ENCODE results near the gene FITM1.

FITM1 gene

DNA sequence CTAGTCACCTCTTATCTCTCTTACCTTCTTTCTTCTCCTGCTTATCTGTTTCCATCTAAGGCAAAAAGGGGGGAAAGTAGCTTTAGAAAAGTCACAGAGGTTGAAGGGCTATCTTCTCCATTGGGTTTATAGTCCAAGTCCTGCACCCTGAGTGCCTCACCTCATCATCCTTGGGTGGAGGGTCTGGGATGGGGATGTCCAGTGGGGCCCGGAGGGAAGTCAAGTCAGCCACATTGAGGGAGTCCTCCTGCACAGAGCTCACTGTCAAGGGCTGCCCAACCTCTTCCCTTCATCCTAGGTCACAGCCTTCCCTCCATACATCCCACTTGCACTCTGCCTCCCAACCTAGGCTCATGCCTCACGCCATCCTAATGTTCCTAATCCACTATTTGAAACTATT is 14.8 kb downstream of the FITM1 start:
- no peak overlapping the region for H3K27ac ChIP-seq
- no peak for DNase-seq (ENCODE audit: low read depth, low spot score)
- peaks cover 9% of the 10 kb centered on the region; the same call in 1 of the 2 replicates for H3K36me3 ChIP-seq (ENCODE audit: insufficient read depth, low read length)
- H3K4me3 ChIP-seq = no peak overlapping the region
- no peaks in the 10 kb centered on the region for H3K9me3 ChIP-seq (ENCODE audit: low read depth, low read length)
- TF ChIP-seq FOXP2 (optimal IDR thresholded peaks at IDR 0.05; ENCODE audit: control extremely low read depth, extremely low read length, insufficient read depth) (no peak), EZH2 (IDR thresholded peaks at IDR 0.05) (no peak), POLR2AphosphoS5 (IDR thresholded peaks at IDR 0.05; ENCODE audit: borderline replicate concordance, low read depth, low read length) (no peak)
- H3K9ac ChIP-seq (ENCODE audit: insufficient read length) = no peak overlapping the region

DNA sequence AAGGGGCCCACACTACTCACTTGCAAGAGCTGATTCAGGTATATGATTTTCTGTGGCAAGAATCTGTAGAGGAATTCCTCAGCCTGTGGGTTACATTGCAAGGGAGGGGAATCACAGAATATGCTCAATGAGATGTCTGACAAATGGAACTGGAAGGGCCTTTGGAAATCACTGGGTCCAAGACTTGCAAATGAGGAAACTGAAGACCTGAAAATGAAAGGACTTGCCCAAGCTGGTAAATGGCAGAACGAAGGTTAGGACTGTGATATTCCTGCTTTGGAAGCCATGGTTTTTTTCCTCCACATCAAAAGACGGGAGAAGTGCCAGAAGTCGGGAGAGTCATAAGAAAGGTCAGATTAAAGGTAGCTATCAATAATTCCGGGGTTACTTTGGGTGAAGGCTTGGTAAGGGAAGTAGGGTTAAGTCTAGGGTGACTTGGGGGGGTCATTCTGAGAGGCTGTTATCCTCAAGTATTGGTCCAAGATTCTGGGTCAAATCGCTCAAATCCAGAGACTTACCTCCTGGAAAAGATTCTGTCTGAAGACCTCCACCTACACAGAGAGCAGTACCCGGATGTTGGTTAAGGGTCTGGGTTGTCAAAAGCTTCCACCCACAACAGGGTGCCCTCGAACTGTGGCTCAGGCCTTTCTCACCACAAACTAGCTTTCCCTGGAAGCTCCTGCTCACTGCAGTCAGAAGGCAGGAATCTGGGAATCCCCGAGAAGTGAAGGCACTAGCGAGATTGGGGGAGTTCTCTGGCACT is 15.4 kb downstream of the FITM1 start:
- no peak for TF ChIP-seq EZH2 (IDR thresholded peaks at IDR 0.05)
- no peak for TF ChIP-seq POLR2AphosphoS5 (IDR thresholded peaks at IDR 0.05; ENCODE audit: borderline replicate concordance, low read depth, low read length)
- TF ChIP-seq FOXP2 (optimal IDR thresholded peaks at IDR 0.05; ENCODE audit: control extremely low read depth, extremely low read length, insufficient read depth) = no peak
- Histone ChIP-seq H3K9me3 (ENCODE audit: low read depth, low read length) (no peaks in the 10 kb centered on the region), H3K27ac (no peak overlapping the region), H3K4me3 (peak overlapping the region; percentile 99), H3K9ac (ENCODE audit: insufficient read length) (peak overlapping the region; percentile 79), H3K36me3 (ENCODE audit: insufficient read depth, low read length) (peaks cover 16% of the 10 kb centered on the region; the same call in 1 of the 2 replicates)
- DNase-seq (ENCODE audit: low read depth, low spot score) = no peak

DNA sequence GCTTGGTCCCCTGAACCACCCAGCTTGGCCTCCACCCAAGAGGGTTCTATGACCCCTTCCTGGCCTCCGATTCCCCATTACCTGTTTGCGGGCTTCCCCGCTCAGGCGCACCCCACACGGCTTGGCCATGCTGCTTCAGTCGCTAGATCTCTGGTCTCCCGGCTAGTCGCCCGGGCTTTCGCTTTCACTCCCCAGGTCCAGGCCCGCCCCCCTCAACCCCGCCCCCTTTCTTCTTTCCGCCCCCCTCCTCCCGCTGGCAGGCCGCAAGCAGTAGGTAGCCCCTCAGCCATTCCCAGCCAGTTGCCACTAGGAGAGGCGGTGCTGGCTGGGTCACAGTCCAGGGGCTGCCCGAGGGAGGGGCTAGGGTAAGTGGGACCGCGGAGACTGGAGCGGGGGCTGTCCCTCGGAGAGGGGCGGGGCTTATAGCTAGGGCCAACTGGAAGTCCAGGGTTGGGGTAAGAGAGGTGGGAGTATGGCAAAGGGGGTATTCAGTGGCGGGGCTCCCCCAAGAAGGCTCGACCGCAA is 16.1 kb downstream of the FITM1 start, which contains the start of gene PSME2:
TSS of gene PSME2 (minus strand) at position 158 of the 525 bp plus-strand sequence. CDS start at position 129, 29 bp downstream.
- TF ChIP-seq EZH2 (IDR thresholded peaks at IDR 0.05) = no peak
- no peak for TF ChIP-seq FOXP2 (optimal IDR thresholded peaks at IDR 0.05; ENCODE audit: control extremely low read depth, extremely low read length, insufficient read depth)
- no peak; the same call in 1 of the 2 replicates for TF ChIP-seq POLR2AphosphoS5 (IDR thresholded peaks at IDR 0.05; ENCODE audit: borderline replicate concordance, low read depth, low read length)
- H3K36me3 ChIP-seq (ENCODE audit: insufficient read depth, low read length) = peaks cover 22% of the 10 kb centered on the region; the same call in 1 of the 2 replicates

GRCh38 chr14:24146978-24147760 is 16.7 kb downstream of the FITM1 start, which contains the start of gene RNF31:
Gene RNF31 (plus strand): TSS chr14:24147498. CDS start chr14:24147699, 201 bp downstream.
- peak within 1 kb of the TSS; percentile 79 for H3K9ac ChIP-seq (ENCODE audit: insufficient read length)
- no peak for TF ChIP-seq EZH2 (IDR thresholded peaks at IDR 0.05)
- TF ChIP-seq POLR2AphosphoS5 (IDR thresholded peaks at IDR 0.05; ENCODE audit: borderline replicate concordance, low read depth, low read length) = peak; percentile 83
- H3K36me3 ChIP-seq (ENCODE audit: insufficient read depth, low read length) = peaks cover 28% of the 10 kb centered on the region; the same call in 1 of the 2 replicates
- H3K9me3 ChIP-seq (ENCODE audit: low read depth, low read length) = no peaks in the 10 kb centered on the region
- DNase-seq (ENCODE audit: low read depth, low spot score) = peak; percentile 87
- H3K27ac ChIP-seq = peak within 1 kb of the TSS; percentile 62; the same call in 1 of the 2 replicates
- peak within 1 kb of the TSS; percentile 99 for H3K4me3 ChIP-seq

More for the DNA sequence above, 16.1 kb downstream of the FITM1 start, which contains the start of gene PSME2:
- H3K9ac ChIP-seq (ENCODE audit: insufficient read length) = peak within 1 kb of the TSS; percentile 79
- no peaks in the 10 kb centered on the region for H3K9me3 ChIP-seq (ENCODE audit: low read depth, low read length)
- peak within 1 kb of the TSS; percentile 99 for H3K4me3 ChIP-seq
- peak within 1 kb of the TSS; percentile 62; the same call in 1 of the 2 replicates for H3K27ac ChIP-seq
- DNase-seq (ENCODE audit: low read depth, low spot score) = no peak

DNA sequence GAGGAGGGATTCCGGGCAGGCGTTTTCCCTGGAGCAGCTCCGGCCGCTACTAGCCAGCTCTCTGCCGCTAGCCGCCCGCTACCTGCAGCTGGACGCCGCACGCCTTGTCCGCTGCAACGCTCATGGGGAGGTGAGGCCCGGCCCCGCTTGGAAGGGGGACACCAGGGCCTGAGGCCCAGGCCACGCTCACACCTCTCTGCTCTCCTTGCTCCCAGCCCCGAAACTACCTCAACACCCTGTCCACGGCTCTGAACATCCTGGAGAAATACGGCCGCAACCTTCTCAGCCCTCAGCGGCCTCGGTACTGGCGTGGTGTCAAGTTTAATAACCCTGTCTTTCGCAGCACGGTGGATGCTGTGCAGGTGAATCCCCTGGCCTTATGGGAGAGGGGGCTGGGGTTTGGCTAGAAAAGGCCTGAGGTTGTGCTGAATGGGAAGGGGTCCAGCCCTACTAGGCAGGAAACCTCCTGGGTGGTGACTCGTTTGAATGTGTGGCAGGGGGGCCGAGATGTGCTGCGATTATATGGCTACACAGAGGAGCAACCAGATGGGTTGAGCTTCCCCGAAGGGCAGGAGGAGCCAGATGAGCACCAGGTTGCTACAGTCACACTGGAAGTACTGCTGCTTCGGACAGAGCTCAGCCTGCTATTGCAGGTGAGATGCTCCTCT is 17.4 kb downstream of the FITM1 start:
- Histone ChIP-seq H3K9me3 (ENCODE audit: low read depth, low read length) (no peaks in the 10 kb centered on the region), H3K36me3 (ENCODE audit: insufficient read depth, low read length) (peaks cover 28% of the 10 kb centered on the region; the same call in 1 of the 2 replicates), H3K9ac (ENCODE audit: insufficient read length) (peak overlapping the region; percentile 79), H3K4me3 (peak overlapping the region; percentile 99), H3K27ac (no peak overlapping the region)
- TF ChIP-seq POLR2AphosphoS5 (IDR thresholded peaks at IDR 0.05; ENCODE audit: borderline replicate concordance, low read depth, low read length) = no peak
- TF ChIP-seq EZH2 (IDR thresholded peaks at IDR 0.05) = no peak
- TF ChIP-seq FOXP2 (optimal IDR thresholded peaks at IDR 0.05; ENCODE audit: control extremely low read depth, extremely low read length, insufficient read depth) = no peak
- DNase-seq (ENCODE audit: low read depth, low spot score) = no peak

GRCh38 chr14:24149302-24149969 is 19.0 kb downstream of the FITM1 start:
- no peak overlapping the region for H3K4me3 ChIP-seq
- peaks cover 28% of the 10 kb centered on the region; the same call in 1 of the 2 replicates for H3K36me3 ChIP-seq (ENCODE audit: insufficient read depth, low read length)
- H3K9ac ChIP-seq (ENCODE audit: insufficient read length) = no peak overlapping the region

DNA sequence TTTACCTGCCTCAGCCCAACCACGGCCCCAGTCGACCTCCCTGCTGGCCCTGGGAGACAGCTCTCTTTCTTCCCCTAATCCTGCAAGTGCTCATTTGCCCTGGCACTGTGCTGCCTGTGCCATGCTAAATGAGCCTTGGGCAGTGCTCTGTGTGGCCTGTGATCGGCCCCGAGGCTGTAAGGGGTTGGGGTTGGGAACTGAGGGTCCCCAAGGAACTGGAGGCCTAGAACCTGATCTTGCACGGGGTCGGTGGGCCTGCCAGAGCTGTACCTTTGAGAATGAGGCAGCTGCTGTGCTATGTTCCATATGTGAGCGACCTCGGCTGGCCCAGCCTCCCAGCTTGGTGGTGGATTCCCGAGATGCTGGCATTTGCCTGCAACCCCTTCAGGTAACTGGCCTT is 19.6 kb downstream of the FITM1 start:
- H3K9me3 ChIP-seq (ENCODE audit: low read depth, low read length) = no peaks in the 10 kb centered on the region
- H3K27ac ChIP-seq = no peak overlapping the region
- no peak for DNase-seq (ENCODE audit: low read depth, low spot score)
- peaks cover 34% of the 10 kb centered on the region; the same call in 1 of the 2 replicates for H3K36me3 ChIP-seq (ENCODE audit: insufficient read depth, low read length)
- H3K4me3 ChIP-seq = no peak overlapping the region
- TF ChIP-seq FOXP2 (optimal IDR thresholded peaks at IDR 0.05; ENCODE audit: control extremely low read depth, extremely low read length, insufficient read depth) (no peak), EZH2 (IDR thresholded peaks at IDR 0.05) (no peak), POLR2AphosphoS5 (IDR thresholded peaks at IDR 0.05; ENCODE audit: borderline replicate concordance, low read depth, low read length) (no peak)
- no peak overlapping the region for H3K9ac ChIP-seq (ENCODE audit: insufficient read length)

More at GRCh38 chr14:24149302-24149969, 19.0 kb downstream of the FITM1 start:
- DNase-seq (ENCODE audit: low read depth, low spot score) = no peak
- Histone ChIP-seq H3K27ac (no peak overlapping the region), H3K9me3 (ENCODE audit: low read depth, low read length) (no peaks in the 10 kb centered on the region)
- TF ChIP-seq FOXP2 (optimal IDR thresholded peaks at IDR 0.05; ENCODE audit: control extremely low read depth, extremely low read length, insufficient read depth) = no peak
- no peak for TF ChIP-seq POLR2AphosphoS5 (IDR thresholded peaks at IDR 0.05; ENCODE audit: borderline replicate concordance, low read depth, low read length)
- TF ChIP-seq EZH2 (IDR thresholded peaks at IDR 0.05) = no peak

All from SK-N-MC (cell line).